Measurements from ENCODE around the gene RAB13. TPM values are rescaled to one million over a fixed set of nuclear protein-coding genes. Genes with fewer than 3 reads are reported as not detected.

The RAB13 gene
- total RNA-seq, 1 experiment from 2014 or later: 70.6 TPM

- ChIA-PET POLR2A (interaction anchor here (0.6 to 0.7 kb wide), 2 partner anchors 13 to 51 kb away, joined by 3 to 8 read pairs; no protein-coding TSS in a partner anchor), CTCF (interaction anchor here (0.5 to 1.1 kb wide), 8 partner anchors 21 to 1304 kb away, joined by 4 to 12 read pairs (median 6); partner anchors contain the start of gene GATAD2B)
- DNase-seq (ENCODE audit: low read depth, low spot score): no peak
- intact Hi-C loops (cut with micrococcal nuclease; ENCODE audit: unreplicated experiment): no loop called here
- ATAC-seq: peak; percentile 83
- no peaks in the 10 kb centered on the region; the same call in none of the 2 replicates for H3K36me3 ChIP-seq (ENCODE audit: control insufficient read depth, insufficient read depth, low read length)
- peaks cover 14% of the 10 kb centered on the region for H3K4me1 ChIP-seq (ENCODE audit: control insufficient read depth, insufficient read depth, low read length)
- H3K4me3 ChIP-seq (ENCODE audit: low read depth in 2 of 2, low read length in 2 of 2): peak overlapping the region; percentile 77 to 78
- H3K9me3 ChIP-seq (ENCODE audit: control insufficient read depth, insufficient read depth, low read depth, low read length): no peaks in the 10 kb centered on the region
- H3K27ac ChIP-seq (ENCODE audit: low read length): peak overlapping the region; percentile 78
- in situ Hi-C loops (cut with HindIII; ENCODE audit: low pct_unique_long_range_greater_than_20kb, low sequenced_read_pairs): no loop called here
- H3K27me3 ChIP-seq (ENCODE audit: control insufficient read depth, insufficient read depth, low read length): no peaks in the 10 kb centered on the region
- no TSS peak for BruUV-seq (replicated peaks)
- TF ChIP-seq CTCF (IDR thresholded peaks at IDR 0.05) (no peak), REST (IDR thresholded peaks at IDR 0.05; ENCODE audit: insufficient read depth in 1 of 2, low read depth in 2 of 2, low read length in 1 of 2) (no peak), SIN3A (IDR thresholded peaks at IDR 0.05; ENCODE audit: borderline replicate concordance, insufficient read depth, low read depth, low read length) (peak; percentile 57; the same call in 1 of the 2 replicates), POLR2AphosphoS5 (IDR thresholded peaks at IDR 0.05; ENCODE audit: low read depth, low read length) (0 out of 2 replicates have a peak, but pooled peaks have one; percentile 35)
Measured at GRCh38 chr1:153945795-153946621, 40.1 kb downstream of the RAB13 start.

- DNase-seq (ENCODE audit: low read depth, low spot score) (no peak), ATAC-seq (peak; percentile 20)
- intact Hi-C loops (cut with micrococcal nuclease; ENCODE audit: unreplicated experiment): no loop called here
- peaks cover 14% of the 10 kb centered on the region for H3K4me1 ChIP-seq (ENCODE audit: control insufficient read depth, insufficient read depth, low read length)
- in situ Hi-C loops (cut with HindIII; ENCODE audit: low pct_unique_long_range_greater_than_20kb, low sequenced_read_pairs): no loop called here
- CTCF ChIA-PET: interaction anchor here (0.6 to 1.1 kb wide), 2 partner anchors 42 to 434 kb away, joined by 4 to 7 read pairs; no protein-coding TSS in a partner anchor
- H3K27me3 ChIP-seq (ENCODE audit: control insufficient read depth, insufficient read depth, low read length): no peaks in the 10 kb centered on the region
- H3K36me3 ChIP-seq (ENCODE audit: control insufficient read depth, insufficient read depth, low read length): no peaks in the 10 kb centered on the region; the same call in 1 of the 2 replicates
- peak overlapping the region; percentile 77 to 78 for H3K4me3 ChIP-seq (ENCODE audit: low read depth in 2 of 2, low read length in 2 of 2)
- POLR2A ChIA-PET: no interaction called here
- H3K27ac ChIP-seq (ENCODE audit: low read length): peak overlapping the region; percentile 78
- no peak for TF ChIP-seq REST (IDR thresholded peaks at IDR 0.05; ENCODE audit: insufficient read depth in 1 of 2, low read depth in 2 of 2, low read length in 1 of 2)
- no peak for TF ChIP-seq POLR2AphosphoS5 (IDR thresholded peaks at IDR 0.05; ENCODE audit: low read depth, low read length)
- TF ChIP-seq CTCF (IDR thresholded peaks at IDR 0.05): no peak
- no peak for TF ChIP-seq SIN3A (IDR thresholded peaks at IDR 0.05; ENCODE audit: borderline replicate concordance, insufficient read depth, low read depth, low read length)
- no peak for TF ChIP-seq TCF7L2 (IDR thresholded peaks at IDR 0.05; ENCODE audit: low read depth, low read length)
- H3K9me3 ChIP-seq (ENCODE audit: control insufficient read depth, insufficient read depth, low read depth, low read length): no peaks in the 10 kb centered on the region
- no TSS peak for BruUV-seq (replicated peaks)
Measured at GRCh38 chr1:153945131-153945794, 40.9 kb downstream of the RAB13 start.
